Amygdala (tissue), 56 donors: Measurements from ENCODE around the gene SLC17A7.

Experiments
- DNase-seq, 56 donors: peaks; one replicate each; lab custom pipeline; 2025; lab: John Stamatoyannopoulos, UW

Gene SLC17A7

DNA sequence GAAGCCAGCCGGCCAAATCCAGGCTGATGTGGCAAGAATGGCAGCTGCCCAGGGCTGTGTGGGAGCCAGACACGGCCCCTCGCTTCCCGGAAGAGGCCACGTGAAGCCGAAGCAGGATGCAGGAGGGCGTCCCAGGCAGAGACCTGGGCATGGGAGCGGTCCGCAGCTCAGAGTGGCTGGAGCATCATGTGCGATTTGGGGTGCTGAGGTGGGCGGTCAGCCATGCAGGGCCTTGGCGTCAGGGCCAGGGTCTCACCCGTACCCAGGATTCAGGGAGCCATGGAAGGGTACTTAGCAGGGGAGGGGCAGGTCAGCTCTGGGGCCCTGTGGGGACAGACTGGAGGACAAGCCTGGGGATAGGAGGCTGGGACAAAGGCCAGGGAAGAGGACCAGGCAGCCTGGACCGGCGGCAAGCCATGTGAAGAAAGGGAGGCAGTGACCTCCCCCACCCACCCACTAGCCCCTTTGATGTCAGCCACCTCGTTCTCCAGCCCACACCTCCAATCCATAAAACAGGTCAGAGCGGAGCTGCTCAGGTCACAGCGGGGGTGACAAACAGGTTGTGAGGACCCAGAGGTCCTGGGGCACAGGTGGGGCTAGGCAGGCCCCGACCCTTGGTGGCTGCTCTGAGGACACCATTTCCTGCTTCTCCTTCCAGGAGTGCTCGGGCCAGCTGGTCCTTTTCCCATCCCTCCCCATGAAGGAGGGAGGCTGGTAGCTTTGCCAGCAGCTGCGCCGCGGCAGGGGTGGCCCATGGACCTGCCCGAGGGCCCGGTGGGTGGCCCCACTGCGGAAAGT is 51.0 kb downstream of the SLC17A7 start:
- no peak for DNase-seq

DNA sequence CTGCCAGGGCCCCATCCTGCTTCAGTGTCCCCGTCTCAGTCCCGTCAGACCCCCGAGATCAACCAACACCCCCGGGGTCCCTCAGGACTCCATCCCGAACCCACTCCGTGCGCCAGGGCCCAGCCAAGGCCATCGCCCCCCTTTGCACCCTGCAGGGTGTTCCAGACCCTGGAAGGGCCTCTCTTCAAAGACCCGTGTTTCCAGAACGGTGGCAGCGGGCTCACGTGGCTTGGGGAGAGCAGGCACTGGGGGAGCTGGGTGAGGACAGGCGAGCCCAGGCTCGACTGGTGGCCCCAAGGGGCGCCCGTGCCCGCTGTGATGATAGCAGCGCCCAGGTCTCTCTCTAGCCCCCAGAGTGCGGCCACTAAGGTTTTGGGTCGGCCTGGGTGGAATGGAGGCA is 51.9 kb downstream of the SLC17A7 start:
- DNase-seq: no peak

DNA sequence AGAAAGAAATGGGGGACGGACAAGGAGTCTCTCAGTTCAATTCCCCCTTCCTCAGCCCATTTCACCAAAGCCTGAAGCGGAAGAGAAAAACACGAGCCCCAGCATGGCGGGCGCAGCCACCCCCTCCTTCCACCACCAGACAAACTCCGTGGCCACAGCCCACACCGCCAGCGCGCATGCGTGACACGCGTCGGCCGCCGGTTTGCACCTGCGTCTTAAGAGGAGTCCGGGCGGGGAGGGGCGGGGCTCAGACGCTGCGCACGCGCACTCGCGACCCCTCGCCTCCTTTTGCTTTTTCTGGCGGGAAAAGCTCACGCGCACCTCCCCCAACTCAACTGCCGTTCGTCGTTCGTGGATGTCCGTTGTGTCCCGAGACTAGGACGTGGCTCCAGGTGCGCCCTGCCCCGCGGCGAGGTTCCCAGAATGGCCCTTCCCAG is 53.4 kb downstream of the SLC17A7 start, which contains the start of gene KASH5:
TSS of gene KASH5 (plus strand) at position 314 of the 437 bp plus-strand sequence. CDS start 2,635 bp downstream, outside the sequence.
- DNase-seq: peak in 34 of 56 donors; percentile 4 to 67 (median 24)

DNA sequence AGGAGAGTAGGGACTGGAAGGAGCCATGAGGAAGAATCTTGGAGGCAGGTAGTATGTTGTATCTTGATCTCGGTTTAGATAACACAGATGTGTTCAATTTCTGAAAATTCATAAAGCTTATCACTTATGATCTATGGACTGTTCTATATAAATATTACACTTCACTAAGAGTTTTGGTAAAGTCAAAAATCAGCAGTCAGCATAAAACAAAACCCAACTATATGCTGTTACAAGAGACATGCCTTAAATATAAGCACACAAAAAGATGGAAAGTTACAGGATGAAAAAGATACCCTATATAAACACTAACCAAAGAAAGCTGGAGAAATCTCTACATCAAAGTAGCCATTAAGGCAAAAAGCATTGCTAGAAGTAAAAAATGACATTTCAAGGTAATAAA is 57.7 kb downstream of the SLC17A7 start:
- no peak for DNase-seq

GRCh38 chr19:49382639-49383038 is 58.7 kb downstream of the SLC17A7 start:
- DNase-seq: no peak

DNA sequence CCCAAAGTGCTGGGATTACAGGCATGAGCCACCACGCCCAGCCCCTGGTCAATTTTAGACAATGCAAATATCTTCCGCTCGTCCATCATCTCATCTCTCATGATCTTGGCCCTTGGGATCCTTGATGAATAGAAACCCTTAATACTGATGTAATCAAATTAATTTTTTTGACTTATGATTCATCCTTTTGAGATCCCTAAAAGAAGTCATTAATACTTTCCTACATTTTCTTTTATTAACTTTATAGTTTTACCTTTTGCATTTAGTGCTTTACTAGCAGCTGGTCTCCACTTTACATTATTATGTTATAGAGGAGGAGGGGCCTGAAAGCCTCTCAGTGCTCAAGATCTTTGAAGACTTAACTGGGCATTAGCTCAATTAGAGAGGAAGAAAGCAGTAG is 60.9 kb downstream of the SLC17A7 start:
- DNase-seq: no peak
